GM18909 (cell line): ENCODE results near the gene CORO2B.

Experiments
- ATAC-seq: cut with Tn5 transposase; IDR thresholded peaks from one replicate; pipeline ENCODE4 v1.9.1; 2021; ENCODE audit warnings: mild to moderate bottlenecking; ENCODE audit not compliant: unreplicated experiment, poor library complexity

Gene CORO2B

GRCh38 chr15:68589053-68589452 lies 10.3 kb downstream of the CORO2B start:
- no peak for ATAC-seq

GRCh38 chr15:68589783-68590710 lies 11.3 kb downstream of the CORO2B start:
- ATAC-seq = no peak

GRCh38 chr15:68590721-68591389 lies 12.1 kb downstream of the CORO2B start:
- ATAC-seq = no peak

- no peak for ATAC-seq
These were observed 13.3 kb downstream of the CORO2B start for GRCh38 chr15:68592054-68592453.

- ATAC-seq = no peak
These were observed 13.8 kb downstream of the CORO2B start for GRCh38 chr15:68592544-68592943.

- ATAC-seq = no peak
These were observed 14.5 kb downstream of the CORO2B start for GRCh38 chr15:68593341-68593740.

GRCh38 chr15:68593828-68594532 lies 15.2 kb downstream of the CORO2B start:
- ATAC-seq = no peak

- ATAC-seq = no peak
These were observed 15.9 kb downstream of the CORO2B start for GRCh38 chr15:68594533-68595259.

- no peak for ATAC-seq
These were observed 16.4 kb downstream of the CORO2B start for GRCh38 chr15:68595260-68595564.

- no peak for ATAC-seq
These were observed 17.0 kb downstream of the CORO2B start for GRCh38 chr15:68595761-68596160.

GRCh38 chr15:68596691-68597090 lies 17.9 kb downstream of the CORO2B start:
- ATAC-seq = no peak

GRCh38 chr15:68597581-68597980 lies 18.8 kb downstream of the CORO2B start:
- ATAC-seq = no peak

- ATAC-seq = no peak
These were observed 19.7 kb downstream of the CORO2B start for GRCh38 chr15:68598171-68599152.

GRCh38 chr15:68599153-68599545 lies 20.4 kb downstream of the CORO2B start:
- no peak for ATAC-seq

GRCh38 chr15:68599560-68600071 lies 20.8 kb downstream of the CORO2B start:
- no peak for ATAC-seq

GRCh38 chr15:68601206-68602197 lies 22.7 kb downstream of the CORO2B start:
- ATAC-seq = no peak

GRCh38 chr15:68602459-68603215 lies 23.8 kb downstream of the CORO2B start:
- ATAC-seq = no peak
